HG03175 (cell line): Measurements from ENCODE around the gene LENEP.

Experiments used
- ATAC-seq: cut with Tn5 transposase; IDR thresholded peaks from one replicate; pipeline ENCODE4 v1.9.1; 2021; ENCODE audit warnings: mild to moderate bottlenecking, moderate library complexity; ENCODE audit not compliant: unreplicated experiment

LENEP gene

GRCh38 chr1:154960446-154961136, 32.8 kb upstream of the LENEP start:
- ATAC-seq, result no peak

GRCh38 chr1:154961207-154962155, 31.9 kb upstream of the LENEP start, which contains the start of gene PYGO2:
PYGO2 (minus strand) TSS chr1:154961782; CDS start chr1:154961576, 206 bp downstream.
- ATAC-seq, result peak; percentile 79

GRCh38 chr1:154962156-154962749, 31.1 kb upstream of the LENEP start:
- no peak for ATAC-seq

DNA sequence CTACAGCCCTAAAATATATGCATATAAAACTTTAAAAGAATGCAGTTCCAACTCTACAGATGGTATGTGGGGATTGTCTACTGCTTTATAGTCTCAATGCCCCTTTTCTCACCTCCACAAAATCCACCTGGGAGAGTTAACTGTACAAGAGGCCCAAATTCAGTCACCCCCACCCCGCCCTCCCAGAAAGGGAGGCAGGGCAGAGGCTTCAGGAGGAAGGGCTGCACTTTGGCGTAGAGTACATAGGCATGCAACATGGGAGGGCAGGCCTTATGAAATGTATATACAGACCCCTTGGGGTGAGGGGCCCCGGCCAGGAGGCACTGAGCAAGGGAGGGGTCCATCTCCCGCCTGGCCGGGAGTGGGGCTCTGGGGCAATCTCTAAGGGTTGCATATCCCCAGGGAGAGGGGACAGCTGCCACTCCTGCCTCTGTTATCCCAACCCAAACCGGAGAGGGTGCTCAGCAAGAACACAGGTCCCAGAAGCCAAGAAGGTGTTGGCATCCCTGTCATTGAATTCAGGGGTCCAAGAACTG, 30.5 kb upstream of the LENEP start:
- no peak for ATAC-seq

- ATAC-seq, result no peak
Observed at GRCh38 chr1:154963643-154964042, 29.7 kb upstream of the LENEP start.

DNA sequence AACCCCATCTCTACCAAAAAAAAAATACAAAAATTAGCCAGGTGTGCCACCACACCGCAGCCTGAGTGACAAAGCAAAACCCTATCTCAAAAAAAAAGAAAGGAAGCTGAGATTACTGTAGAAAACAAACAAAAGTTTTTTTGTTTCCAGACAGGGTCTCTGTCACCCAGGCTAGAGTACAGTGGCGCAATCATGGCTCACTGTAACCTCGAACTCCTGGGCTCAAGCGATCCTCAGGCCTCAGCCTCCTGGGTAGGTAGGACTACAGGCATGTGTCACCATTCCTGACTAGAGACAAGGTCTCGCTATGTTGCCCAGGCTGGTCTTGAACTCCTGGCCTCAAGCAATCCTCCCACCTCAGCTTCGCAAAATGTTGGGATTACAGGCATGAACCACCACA, 29.0 kb upstream of the LENEP start:
- ATAC-seq, result no peak

- no peak for ATAC-seq
Observed at GRCh38 chr1:154966111-154966510, 27.3 kb upstream of the LENEP start.

DNA sequence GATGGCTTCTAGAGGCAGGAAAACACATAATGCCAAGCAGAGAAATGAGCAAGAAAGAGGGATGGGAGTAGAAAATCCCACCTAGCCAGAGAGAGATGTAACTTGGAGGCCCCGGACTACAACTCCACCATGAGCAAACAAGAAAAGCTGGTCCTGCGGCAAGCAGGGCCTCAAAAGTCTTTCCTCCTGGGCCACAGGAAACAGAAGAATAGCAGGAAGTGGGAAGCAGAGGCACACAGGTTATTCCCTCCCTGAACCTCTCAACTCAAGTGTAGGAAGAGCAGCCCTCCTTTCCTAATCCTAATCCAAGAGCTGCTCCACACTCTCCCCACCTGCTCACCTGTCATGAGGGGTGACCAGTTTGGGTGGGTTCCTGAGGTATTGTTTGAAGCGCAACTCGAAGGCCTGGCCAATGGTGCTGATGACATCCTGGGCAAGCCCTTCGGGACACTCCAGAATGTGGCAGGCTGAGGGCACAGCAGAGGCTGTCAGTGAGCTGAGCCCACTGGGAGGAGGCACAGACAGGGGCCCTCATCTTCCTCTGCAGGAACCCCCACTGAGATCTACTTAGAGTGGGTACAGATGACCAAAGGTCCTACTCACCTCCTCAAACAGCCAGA, 25.9 kb upstream of the LENEP start:
- no peak for ATAC-seq

- no peak for ATAC-seq
Observed at GRCh38 chr1:154968731-154969130, 24.7 kb upstream of the LENEP start.

DNA sequence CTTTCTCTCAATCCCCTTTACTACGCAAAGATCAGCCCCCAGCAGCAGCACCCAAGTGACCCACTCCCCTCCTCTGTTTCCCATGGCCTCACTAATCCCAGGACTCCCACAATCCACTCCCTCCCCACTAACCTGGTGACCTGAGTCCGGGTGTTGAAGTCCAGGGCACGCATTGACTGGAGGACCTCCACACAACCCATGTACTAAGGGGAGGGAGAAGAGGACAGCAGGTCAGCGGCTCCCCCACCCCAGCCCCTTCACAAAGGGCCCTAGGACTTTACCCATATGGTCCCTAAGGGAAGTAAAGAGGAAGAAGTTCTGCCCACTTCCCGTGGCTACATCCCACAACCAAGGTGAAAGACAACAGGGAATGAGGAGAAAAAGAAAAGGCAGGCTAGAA, 24.1 kb upstream of the LENEP start:
- ATAC-seq, result no peak

DNA sequence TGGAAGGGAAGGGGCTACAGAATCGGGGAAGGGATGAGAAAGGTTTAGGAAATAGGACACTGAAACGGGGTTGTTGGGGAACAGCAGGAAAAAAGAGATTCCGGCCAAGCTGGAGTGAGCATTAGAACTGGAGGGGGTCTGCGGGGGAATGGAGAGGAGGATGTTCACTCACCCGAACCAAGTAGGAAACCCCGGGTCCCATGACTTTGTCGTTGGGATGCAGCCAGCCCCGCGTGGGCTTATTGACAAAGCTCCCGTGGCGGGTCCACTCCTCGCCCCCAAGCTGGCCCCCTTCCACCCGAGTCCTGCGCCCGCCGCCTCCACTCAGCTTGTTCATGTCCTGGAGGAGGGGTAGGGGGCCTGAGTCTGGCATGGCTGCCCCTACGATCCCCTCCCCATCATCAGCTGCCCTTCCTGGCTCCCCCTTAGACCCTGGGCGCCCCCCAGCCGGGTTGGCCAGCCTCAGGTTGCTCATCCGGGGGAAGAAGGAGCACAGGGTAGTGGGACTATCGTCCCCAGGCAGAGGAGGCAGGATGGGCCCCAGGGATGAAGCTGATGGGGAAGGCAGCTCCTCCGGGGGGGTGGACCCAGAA, 23.4 kb upstream of the LENEP start:
- no peak for ATAC-seq

DNA sequence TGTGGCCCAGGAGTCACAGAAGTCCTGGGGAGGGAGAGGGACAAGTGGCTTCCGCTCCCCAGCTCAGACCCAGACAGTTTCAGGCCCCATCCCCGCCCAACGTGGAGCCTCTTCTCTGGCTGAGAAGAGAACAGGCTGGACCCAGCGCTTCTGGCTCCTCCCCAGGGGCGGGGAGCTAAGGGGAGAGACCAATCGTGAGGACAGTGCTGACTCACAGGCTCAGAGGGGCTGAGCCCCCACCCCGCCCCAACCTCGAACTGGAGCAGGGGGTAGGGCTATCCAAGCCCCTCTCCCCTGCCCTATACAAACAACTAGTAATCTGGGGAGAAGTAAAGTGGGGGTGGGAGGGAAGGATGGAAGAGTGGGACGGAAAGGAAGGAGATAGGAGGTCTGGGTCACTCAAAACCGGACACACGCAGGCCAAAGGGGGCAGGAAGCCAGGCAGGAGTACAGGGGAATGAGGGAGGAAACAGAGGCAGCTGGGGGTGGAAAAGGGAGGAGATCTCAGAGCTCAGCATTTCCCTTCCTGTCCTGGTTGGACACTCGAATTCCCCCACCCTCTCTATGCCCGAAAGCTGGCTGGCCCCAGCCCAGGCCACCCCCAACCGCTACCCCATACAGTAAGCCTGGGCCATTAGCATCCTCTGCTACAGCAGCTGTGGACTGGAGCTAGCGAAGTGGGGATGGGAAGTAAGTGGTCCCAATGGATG, 22.6 kb upstream of the LENEP start, which contains the start of gene SHC1:
SHC1 (minus strand) TSS at position 117 of the 710 bp plus-strand sequence. CDS start 221 bp downstream, outside the sequence.
- ATAC-seq, result no peak

- ATAC-seq, result no peak
Observed at GRCh38 chr1:154971341-154971998, 21.9 kb upstream of the LENEP start.

DNA sequence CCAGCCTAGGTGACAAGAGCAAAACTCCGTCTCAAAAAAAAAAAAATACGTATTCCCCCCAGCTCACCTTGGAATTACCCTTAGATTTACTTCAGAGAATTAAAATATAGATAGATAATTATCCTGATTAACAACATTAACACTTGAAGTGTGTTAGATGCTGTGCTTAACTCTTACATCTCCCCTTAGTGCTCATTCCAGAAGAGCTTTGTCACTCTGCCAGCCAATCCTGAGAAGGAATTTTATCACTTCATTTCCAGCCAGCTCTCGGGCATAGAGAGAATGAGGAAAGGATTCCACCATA, 21.2 kb upstream of the LENEP start:
- no peak for ATAC-seq

DNA sequence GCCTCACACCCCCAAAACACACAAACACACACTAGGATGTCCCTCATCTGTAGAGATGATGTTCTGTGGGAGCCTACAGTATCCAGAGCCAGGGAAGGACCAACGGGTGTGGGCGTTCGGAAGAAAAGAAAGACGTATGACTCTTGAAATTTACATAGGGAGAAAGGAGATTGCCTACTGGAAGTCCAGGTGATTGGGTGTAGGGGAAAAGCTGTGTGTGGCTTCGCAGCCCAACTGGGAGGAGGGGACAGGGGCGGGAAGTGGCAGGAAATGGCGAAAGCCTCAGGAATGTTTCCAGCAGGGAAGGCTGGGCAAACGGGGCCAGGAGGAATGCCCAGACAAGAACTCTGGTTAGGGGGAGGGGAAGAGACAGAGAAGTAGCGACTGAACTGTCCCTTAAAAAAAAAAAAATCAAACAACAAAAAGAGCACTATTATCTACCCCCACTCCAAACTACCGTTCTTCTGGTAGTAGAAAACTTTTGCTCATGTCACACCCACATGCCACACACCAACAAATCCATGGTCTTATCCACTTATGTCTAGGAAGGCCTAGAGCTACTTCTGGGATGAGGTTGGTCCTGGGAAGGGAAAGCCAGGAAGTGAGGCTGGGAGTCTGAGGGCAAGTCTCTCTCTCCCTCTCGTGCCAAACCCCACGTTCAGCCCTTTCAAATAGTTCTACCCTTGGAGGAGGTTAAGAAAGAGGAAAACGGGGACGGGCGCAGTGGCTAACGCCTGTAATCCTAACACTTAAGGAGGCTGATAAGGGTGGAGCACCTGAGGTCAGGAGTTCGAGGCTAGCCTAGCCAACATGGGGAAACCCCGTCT, 20.7 kb upstream of the LENEP start:
- ATAC-seq, result no peak

DNA sequence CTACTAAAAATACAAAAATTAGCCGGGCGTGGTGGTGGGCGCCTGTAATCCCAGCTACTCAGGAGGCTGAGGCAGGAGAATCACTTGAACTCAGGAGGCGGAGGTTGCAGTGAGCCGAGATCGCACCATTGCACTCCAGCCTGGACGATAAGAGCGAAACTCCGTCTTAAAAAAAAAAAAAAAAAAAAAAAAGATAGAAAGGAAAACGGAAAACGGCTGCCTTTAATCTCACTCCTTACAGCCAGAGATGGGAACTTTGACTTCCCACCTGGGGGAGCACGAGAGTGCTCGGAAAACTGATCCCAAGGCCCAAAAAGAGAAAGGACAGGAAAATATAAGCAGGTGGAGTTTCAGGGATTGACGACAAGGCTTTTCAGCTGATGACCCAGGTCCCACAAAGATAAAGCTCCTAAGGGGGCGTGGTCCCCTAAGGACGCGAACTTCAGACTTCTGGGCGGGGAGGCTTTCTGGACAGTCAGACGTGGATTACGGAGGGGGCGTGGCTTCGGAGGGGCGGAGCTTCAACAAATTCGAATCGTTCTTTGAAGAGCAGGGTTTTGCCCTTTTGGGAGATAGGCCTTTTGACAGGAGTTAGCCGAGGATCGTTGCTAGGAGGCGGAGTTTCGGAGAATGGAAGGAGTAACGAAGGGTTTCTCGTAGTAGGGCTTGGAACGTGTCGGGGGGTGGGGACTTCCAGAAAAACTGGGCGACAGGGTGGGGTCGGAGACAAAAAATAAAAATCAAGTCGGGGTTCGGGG, 19.9 kb upstream of the LENEP start:
- no peak for ATAC-seq

GRCh38 chr1:154974102-154974807, 19.1 kb upstream of the LENEP start, which contains the start of gene CKS1B:
CKS1B (plus strand) TSS chr1:154974681; CDS start chr1:154974746, 65 bp downstream.
- peak; percentile 80 for ATAC-seq
